Peyer's patch (tissue), 4 donors: ENCODE measurements around the gene PLB1.

Experiments used
- CTCF ChIP-seq, 6 experiments: fragments of 450-650 bp in 4 of 6; fragments of 200-600 bp in 2 of 6; sonication (generic) in 1 of 6; IDR thresholded peaks; one replicate each; pipeline ENCODE4 v1.5.1; 2017 to 2019; ENCODE audit warnings: antibody characterized with exemption in 6 of 6, mild to moderate bottlenecking in 3 of 6, moderate library complexity in 1 of 6
- POLR2A ChIP-seq, 2 donors: fragments of 450-650 bp; IDR thresholded peaks; one replicate each; pipeline ENCODE4 v1.5.1; 2017; ENCODE audit warnings: antibody characterized with exemption in 2 of 2, mild to moderate bottlenecking in 2 of 2, moderate library complexity in 2 of 2

GRCh38 chr2:28612131-28612812 is 116.4 kb downstream of the PLB1 start:
- no peak for TF ChIP-seq CTCF (IDR thresholded peaks at IDR 0.05)
- TF ChIP-seq POLR2A (IDR thresholded peaks at IDR 0.05) = no peak
